Neural progenitor cell (in vitro differentiated cells): ENCODE data around the gene CERS6.

Experiments used
- EZH2 ChIP-seq: fragments of 200-600 bp; sonication (generic); IDR thresholded peaks from 2 replicates; pipeline ENCODE4 v1.6.1; 2017; ENCODE audit warnings: antibody characterized with exemption, mild to moderate bottlenecking, moderate library complexity
- TF ChIP-seq, protein P1 (sequence below): fragments of 200-600 bp; sonication (generic); IDR thresholded peaks from 2 replicates; pipeline ENCODE4 v1.5.1; 2017; ENCODE audit warnings: antibody characterized with exemption, mild to moderate bottlenecking

- TF ChIP-seq, protein P1, sequence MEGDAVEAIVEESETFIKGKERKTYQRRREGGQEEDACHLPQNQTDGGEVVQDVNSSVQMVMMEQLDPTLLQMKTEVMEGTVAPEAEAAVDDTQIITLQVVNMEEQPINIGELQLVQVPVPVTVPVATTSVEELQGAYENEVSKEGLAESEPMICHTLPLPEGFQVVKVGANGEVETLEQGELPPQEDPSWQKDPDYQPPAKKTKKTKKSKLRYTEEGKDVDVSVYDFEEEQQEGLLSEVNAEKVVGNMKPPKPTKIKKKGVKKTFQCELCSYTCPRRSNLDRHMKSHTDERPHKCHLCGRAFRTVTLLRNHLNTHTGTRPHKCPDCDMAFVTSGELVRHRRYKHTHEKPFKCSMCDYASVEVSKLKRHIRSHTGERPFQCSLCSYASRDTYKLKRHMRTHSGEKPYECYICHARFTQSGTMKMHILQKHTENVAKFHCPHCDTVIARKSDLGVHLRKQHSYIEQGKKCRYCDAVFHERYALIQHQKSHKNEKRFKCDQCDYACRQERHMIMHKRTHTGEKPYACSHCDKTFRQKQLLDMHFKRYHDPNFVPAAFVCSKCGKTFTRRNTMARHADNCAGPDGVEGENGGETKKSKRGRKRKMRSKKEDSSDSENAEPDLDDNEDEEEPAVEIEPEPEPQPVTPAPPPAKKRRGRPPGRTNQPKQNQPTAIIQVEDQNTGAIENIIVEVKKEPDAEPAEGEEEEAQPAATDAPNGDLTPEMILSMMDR: no peak
- no peak for TF ChIP-seq EZH2
Measured at GRCh38 chr2:168536925-168537466, 80.9 kb downstream of the CERS6 start.
